ENCODE results near the gene CORO7. TPM values are rescaled to one million over a fixed set of nuclear protein-coding genes. Genes with fewer than 3 reads are reported as not detected.
A peak's percentile ranks its signal among the peaks of the same experiment; 100 is the strongest.

Gene CORO7
- total and polyA plus RNA-seq, 11 donors: 7.2 to 39.7 (median 10.1) TPM

DNA sequence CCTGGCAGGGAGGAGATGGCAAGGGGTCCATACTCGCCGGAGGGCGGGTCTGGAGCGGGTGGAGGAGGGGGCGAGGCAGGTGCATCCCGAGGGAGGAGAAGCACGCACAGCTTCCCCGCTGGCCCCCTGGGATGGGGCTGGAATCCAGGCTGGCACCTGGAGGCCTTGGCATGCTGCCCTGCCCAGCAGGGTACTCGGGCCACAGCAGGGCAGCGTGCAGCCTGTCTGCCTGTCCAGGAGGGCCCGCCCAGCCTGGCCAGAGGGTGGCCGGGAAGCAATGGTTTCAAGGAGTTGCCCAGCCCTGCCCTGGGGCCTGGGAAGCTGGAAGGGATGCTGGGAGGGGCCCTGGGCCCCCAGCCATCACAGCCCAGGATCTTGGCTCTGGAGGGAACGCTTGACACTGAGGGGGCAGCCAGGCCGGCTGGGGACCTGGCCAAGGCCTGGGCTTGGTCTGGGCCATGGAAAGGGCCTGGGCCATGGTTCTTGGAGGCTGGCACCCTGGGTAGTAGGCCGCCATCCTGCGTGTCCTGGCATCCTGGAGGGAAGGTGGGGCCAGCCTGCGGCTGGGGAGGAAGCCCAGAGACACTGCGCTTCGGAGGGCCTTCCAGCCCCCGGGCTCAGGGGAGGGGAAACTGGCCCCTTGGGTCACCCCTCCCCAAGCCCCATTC, 99.4 kb downstream of the CORO7 start:
- H3K27ac ChIP-seq: peak overlapping the region in 11 of 12 donors; percentile 78 to 99 (median 91)
- no peaks in the 10 kb centered on the region for H3K36me3 ChIP-seq
- peaks cover 0 to 32% (median 0%) of the 10 kb centered on the region in 9 donors for H3K27me3 ChIP-seq
- intact Hi-C loops (cut with DNase I): loop anchor here in 1 of 10 donors (1.0 kb wide), 1 partner anchor 11 kb away; no protein-coding TSS in a partner anchor
- H3K9me3 ChIP-seq: no peaks in the 10 kb centered on the region
- H3K4me1 ChIP-seq: peaks cover 11 to 76% (median 59%) of the 10 kb centered on the region in 12 donors
- WGBS, 4 donors: 16 to 30% (median 17%) methylated on average over 10 to 20 of the region's 20 CpGs
- peak overlapping the region; percentile 64 to 92 (median 77) for H3K4me3 ChIP-seq
- DNase-seq (peak in 3 of 5 donors; percentile 67 to 74 (median 70)), ATAC-seq (peak; percentile 28 to 59 (median 48))
- TF ChIP-seq, protein P1, sequence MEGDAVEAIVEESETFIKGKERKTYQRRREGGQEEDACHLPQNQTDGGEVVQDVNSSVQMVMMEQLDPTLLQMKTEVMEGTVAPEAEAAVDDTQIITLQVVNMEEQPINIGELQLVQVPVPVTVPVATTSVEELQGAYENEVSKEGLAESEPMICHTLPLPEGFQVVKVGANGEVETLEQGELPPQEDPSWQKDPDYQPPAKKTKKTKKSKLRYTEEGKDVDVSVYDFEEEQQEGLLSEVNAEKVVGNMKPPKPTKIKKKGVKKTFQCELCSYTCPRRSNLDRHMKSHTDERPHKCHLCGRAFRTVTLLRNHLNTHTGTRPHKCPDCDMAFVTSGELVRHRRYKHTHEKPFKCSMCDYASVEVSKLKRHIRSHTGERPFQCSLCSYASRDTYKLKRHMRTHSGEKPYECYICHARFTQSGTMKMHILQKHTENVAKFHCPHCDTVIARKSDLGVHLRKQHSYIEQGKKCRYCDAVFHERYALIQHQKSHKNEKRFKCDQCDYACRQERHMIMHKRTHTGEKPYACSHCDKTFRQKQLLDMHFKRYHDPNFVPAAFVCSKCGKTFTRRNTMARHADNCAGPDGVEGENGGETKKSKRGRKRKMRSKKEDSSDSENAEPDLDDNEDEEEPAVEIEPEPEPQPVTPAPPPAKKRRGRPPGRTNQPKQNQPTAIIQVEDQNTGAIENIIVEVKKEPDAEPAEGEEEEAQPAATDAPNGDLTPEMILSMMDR (IDR thresholded peaks at IDR 0.05): no peak
- peak in 1 of 2 donors; percentile 28 for TF ChIP-seq POLR2A (IDR thresholded peaks at IDR 0.05)

DNA sequence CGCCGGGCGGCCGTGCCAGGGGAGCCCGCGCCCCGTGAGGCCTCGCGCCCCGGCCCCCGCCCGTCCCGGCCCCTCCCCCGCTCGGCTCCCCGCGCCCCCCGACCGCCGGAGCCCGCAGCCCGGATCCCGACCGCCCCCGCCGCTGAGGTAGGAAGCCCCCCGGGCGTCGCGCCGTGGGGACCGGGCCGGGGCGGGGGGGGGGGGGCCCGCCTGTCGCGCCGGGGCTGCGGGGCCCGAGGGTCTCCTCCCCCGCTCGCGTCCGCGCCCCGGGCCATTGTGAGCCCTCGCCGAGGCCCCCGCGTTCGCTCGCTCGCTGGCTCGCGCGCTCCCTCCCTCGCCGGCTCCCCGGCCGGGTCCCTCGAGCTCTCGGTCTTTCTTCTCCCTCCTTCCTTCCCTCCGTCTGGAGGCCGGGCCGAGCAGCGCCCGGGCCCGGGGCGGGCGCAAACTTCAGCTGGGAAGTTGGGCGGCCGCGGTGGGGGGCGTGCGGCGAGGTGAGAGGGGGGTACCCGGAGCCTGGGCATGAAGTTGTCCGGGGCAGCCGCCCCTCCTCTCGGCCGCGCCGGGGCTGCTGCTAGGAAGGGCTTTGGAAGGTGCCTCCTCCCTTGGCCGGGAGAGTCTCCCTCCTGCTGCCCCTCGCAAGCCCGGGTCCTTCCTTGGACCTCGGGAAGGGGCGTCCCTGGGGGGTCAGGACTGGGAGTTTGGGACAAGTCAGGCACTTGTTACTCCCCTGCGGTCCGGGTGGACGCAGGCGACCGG, 100.1 kb downstream of the CORO7 start:
- peak overlapping the region; percentile 64 to 92 (median 77) for H3K4me3 ChIP-seq
- peak in 1 of 4 donors; percentile 1 for ATAC-seq
- WGBS, 4 donors: 0 to 2% (median 1%) methylated on average over 23 to 89 of the region's 93 CpGs
- no peaks in the 10 kb centered on the region for H3K36me3 ChIP-seq
- peaks cover 0 to 32% (median 0%) of the 10 kb centered on the region in 9 donors for H3K27me3 ChIP-seq
- peak overlapping the region; percentile 68 to 99 (median 92) for H3K27ac ChIP-seq
- intact Hi-C loops (cut with DNase I): no loop called here
- no peaks in the 10 kb centered on the region for H3K9me3 ChIP-seq
- H3K4me1 ChIP-seq: peaks cover 11 to 69% (median 56%) of the 10 kb centered on the region in 12 donors
- DNase-seq: no peak
- TF ChIP-seq POLR2A (IDR thresholded peaks at IDR 0.05): no peak
- TF ChIP-seq, protein P1 (IDR thresholded peaks at IDR 0.05): no peak

DNA sequence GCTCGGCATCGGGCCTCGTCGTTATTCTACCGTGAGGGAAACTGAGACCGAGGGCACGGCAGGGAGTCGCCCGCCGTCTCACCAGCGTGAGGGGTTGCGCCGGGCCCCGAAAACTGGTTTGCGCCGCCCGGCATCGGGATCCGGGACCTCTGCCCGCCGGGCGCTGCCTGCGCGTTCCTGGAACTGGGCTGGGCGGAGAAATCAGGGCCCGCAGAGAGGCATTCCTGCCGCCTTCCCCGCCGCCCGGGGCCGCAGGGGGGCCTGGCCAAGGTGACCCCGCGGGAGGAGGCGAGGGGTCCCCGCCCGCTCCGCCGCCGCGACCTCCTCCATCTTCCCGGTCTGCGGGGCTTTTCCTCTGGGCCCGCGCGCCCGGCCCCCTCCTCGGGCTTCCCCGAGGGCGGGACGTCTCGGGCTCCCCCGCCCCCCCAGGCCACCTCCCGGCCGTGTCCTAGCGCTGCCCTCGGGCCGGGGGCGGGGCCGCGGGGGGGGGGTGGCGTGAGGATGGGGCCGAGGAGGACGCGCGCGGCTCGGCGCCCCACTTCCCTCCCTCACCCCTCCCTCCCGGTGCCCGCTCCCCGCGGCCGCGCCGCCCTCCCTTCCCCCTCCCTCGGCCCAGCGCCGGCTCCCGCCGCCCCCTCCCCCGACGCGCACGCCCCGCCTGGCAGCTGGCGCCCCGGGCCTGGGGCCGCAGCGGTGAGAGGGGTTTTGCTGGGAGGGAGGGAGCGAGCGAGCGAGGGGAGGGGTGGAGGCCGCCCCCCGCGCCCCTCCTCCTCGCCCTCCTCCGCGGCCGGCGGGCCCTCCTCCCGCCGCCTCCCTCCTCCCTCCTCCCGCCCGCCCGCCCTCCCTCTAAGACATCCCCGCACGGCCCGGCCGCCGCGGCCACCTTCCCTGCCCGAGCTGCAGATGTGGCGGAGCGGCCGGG, 100.9 kb downstream of the CORO7 start, which contains the start of gene GLIS2:
GLIS2 (plus strand) TSS at position 882 of the 922 bp plus-strand sequence. CDS start 16,214 bp downstream, outside the sequence.
- H3K4me1 ChIP-seq: peaks cover 11 to 61% (median 48%) of the 10 kb centered on the region in 12 donors
- ATAC-seq: peak; percentile 50 to 86 (median 70)
- peak; percentile 79 to 86 (median 81) for DNase-seq
- TF ChIP-seq, protein P1 (IDR thresholded peaks at IDR 0.05): peak in 1 of 12 donors; percentile 6
- peak in 1 of 2 donors; percentile 58 for TF ChIP-seq POLR2A (IDR thresholded peaks at IDR 0.05)
- H3K36me3 ChIP-seq: no peaks in the 10 kb centered on the region
- 0 to 1% (median 0%) methylated on average over 8 to 107 of the region's 115 CpGs for WGBS, 4 donors
- intact Hi-C loops (cut with DNase I): no loop called here
- H3K27me3 ChIP-seq: peaks cover 0 to 32% (median 0%) of the 10 kb centered on the region in 9 donors
- peak within 1 kb of the TSS; percentile 69 to 99 (median 94) for H3K27ac ChIP-seq
- H3K9me3 ChIP-seq: no peaks in the 10 kb centered on the region
- H3K4me3 ChIP-seq: peak within 1 kb of the TSS; percentile 64 to 92 (median 77)
